ENCODE data around the gene MAN1C1. TPM values are rescaled to one million over a fixed set of nuclear protein-coding genes. Genes with fewer than 3 reads are reported as not detected.

The MAN1C1 gene
- total RNA-seq, 1 experiment from 2014 or later = 9.3 TPM

DNA sequence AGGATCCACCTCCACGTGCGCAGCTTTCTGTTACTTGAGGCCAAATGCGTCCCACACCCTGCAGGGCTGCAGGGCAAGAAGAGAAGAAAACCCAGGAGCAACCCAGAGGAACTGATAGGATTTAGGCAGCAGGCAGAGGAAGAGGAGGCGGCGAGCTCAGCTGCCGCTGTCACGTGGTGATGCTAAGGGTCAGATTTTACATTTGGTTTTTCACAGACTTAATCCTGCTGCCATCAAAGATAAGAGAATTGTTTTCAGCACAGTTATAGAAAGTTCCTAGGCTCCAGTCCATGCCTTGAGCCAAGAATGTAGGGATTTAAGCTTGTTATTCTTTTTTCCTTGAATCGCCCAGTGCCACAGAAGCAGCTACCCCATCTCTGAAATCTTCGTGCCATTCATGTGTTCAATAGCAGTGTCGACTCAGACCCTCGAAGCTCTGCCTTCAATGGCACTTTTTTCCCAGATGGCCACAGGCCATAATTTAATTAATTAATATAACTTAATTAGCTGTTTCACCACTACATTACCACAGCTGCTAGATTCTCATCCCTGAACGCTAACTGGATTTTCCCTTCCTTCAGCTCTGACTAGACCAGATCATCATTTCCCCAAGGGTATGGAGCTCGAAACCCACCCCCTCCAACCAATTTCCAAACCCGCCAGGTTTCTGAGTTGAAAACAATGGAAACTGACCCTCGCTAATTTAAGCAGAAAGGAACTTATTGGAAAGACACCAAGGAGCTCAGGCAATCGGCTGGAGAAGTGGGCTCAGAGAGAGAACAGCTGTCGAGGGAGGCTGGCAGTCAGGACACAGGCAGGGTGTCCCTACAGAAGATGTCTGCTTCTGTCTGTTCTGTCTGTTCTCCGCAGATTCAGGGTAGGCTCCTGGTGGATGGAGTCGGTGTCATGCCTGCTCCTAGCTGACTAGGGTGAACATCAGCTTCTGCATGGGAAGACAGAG, 37.0 kb upstream of the MAN1C1 start:
- H3K79me2 ChIP-seq (ENCODE audit: insufficient read depth, low read length) = no peaks in the 10 kb centered on the region
- H2BK20ac ChIP-seq (ENCODE audit: low read depth, low read length, poor library complexity, severe bottlenecking) = no peak overlapping the region
- H3T11ph ChIP-seq (ENCODE audit: low read length) = no peak overlapping the region
- Mint-ChIP-seq H3K36me3 (ENCODE audit: insufficient read depth in 1 of 3, low read depth in 3 of 3) (no peaks in the 10 kb centered on the region; a peak in 1 of 7 replicates), H3K27ac (peak overlapping the region in 2 of 3 experiments; percentile 16 to 42; a peak in 2 of 7 replicates), H3K27me3 (ENCODE audit: low read depth) (peaks cover 5% of the 10 kb centered on the region), H3K4me3 (no peak overlapping the region), H3K9me3 (peaks cover 3% of the 10 kb centered on the region in 2 experiments; a peak in 2 of 5 replicates), H3K4me1 (peaks cover 13 to 24% of the 10 kb centered on the region in 2 experiments)
- H3K4me2 ChIP-seq (ENCODE audit: insufficient read depth, insufficient read length, low read length) = no peak overlapping the region
- no peak overlapping the region for H3K27ac ChIP-seq (ENCODE audit: insufficient read length, low read depth, low read length)
- H3K9ac ChIP-seq (ENCODE audit: extremely low read depth, insufficient read length, low read length) = no peak overlapping the region
- H4K91ac ChIP-seq (ENCODE audit: insufficient read length, low read depth, low read length) = no peak overlapping the region
- no peak overlapping the region for H2BK120ac ChIP-seq (ENCODE audit: low read depth, low read length, poor library complexity, severe bottlenecking)
- H2BK5ac ChIP-seq (ENCODE audit: insufficient read length, low read length) = no peak overlapping the region
- no peak overlapping the region for H2BK12ac ChIP-seq (ENCODE audit: insufficient read length, low read depth, low read length)
- H3K56ac ChIP-seq (ENCODE audit: insufficient read length, low read depth, low read length) = no peak overlapping the region
- H4K20me1 ChIP-seq (ENCODE audit: control insufficient read depth, insufficient read depth, insufficient read length) = peaks cover 3% of the 10 kb centered on the region
- no peak for DNase-seq
- H3K27me3 ChIP-seq (ENCODE audit: insufficient read depth, low read length) = no peaks in the 10 kb centered on the region
- H3K14ac ChIP-seq (ENCODE audit: insufficient read depth, low read length) = no peak overlapping the region; the same call in 1 of the 2 replicates
- no peaks in the 10 kb centered on the region for H3K79me1 ChIP-seq (ENCODE audit: insufficient read depth, low read depth, low read length, poor library complexity, severe bottlenecking)
- H3K23me2 ChIP-seq (ENCODE audit: insufficient read length, low read depth, low read length, poor library complexity, severe bottlenecking) = no peaks in the 10 kb centered on the region
- no peak overlapping the region for H2BK15ac ChIP-seq (ENCODE audit: low read depth, low read length)
- H3K4ac ChIP-seq (ENCODE audit: low read depth, low read length) = no peak overlapping the region
- no peak for TF ChIP-seq CTCF (conservative IDR thresholded peaks at IDR 0.05)
- H3K23ac ChIP-seq (ENCODE audit: insufficient read length, low read depth, low read length) = no peak overlapping the region
- no peaks in the 10 kb centered on the region for H3K9me3 ChIP-seq (ENCODE audit: control insufficient read depth, low read depth, low read length)
- H3K18ac ChIP-seq (ENCODE audit: insufficient read length, low read depth, low read length) = no peak overlapping the region
- H3K4me1 ChIP-seq (ENCODE audit: insufficient read depth, low read length) = no peaks in the 10 kb centered on the region; the same call in 1 of the 2 replicates
- WGBS (ENCODE audit: extremely low coverage, insufficient read length, low lambda C conversion rate) = no CpG with 5 or more reads among the region's 19 CpGs
- no peak overlapping the region for H2AK5ac ChIP-seq (ENCODE audit: insufficient read length, low read length)
- H4K8ac ChIP-seq (replicated peaks; ENCODE audit: insufficient read length, low read depth, low read length) = no peak overlapping the region
- no peak overlapping the region for H4K5ac ChIP-seq (ENCODE audit: insufficient read length, low read depth, low read length)
- no peak overlapping the region for H2AFZ ChIP-seq (ENCODE audit: low read length)
